Naive thymus-derived CD4-positive, alpha-beta T cell (primary cell): ENCODE results near the gene HEATR1. TPM values are rescaled to one million over a fixed set of nuclear protein-coding genes. Genes with fewer than 3 reads are reported as not detected.

Source experiments
- ATAC-seq: fragments of 150-1000 bp; cut with Tn5 transposase; 2 replicates; pipeline ENCODE4 v1.10.0; 2021; ENCODE audit warnings: mild to moderate bottlenecking, moderate library complexity
- CTCF ChIA-PET: fragments of 350-600 bp; sonication (Branson Sonifier 250); formaldehyde crosslinking; loops from one replicate; lab custom pipeline; 2021; ENCODE audit warnings: antibody characterized with exemption; lab: Charles Lee
- POLR2A ChIA-PET: fragments of 350-600 bp; sonication (Branson Sonifier 250); formaldehyde crosslinking; loops from one replicate; lab custom pipeline; 2021; ENCODE audit warnings: antibody characterized with exemption, inconsistent platforms; lab: Charles Lee
- DNase-seq, 9 donors: peaks; one replicate each; pipeline versions ENCODE4 v3.0.0 to v3.0.0-alpha.2; 2020 to 2022; ENCODE audit warnings: mixed read lengths in 1 of 9
- H3K27ac ChIP-seq: one replicate; pipeline ENCODE4 v1.7.0; 2013; ENCODE audit warnings: mild to moderate bottlenecking, low read depth, low read length, moderate library complexity
- H3K27me3 ChIP-seq, 2 donors: one replicate each; pipeline ENCODE4 v1.7.0; 2013; ENCODE audit warnings: low read length in 2 of 2, mild to moderate bottlenecking in 2 of 2, moderate library complexity in 2 of 2; ENCODE audit not compliant: control insufficient read depth in 2 of 2, insufficient read depth in 2 of 2
- H3K36me3 ChIP-seq, 3 experiments: 1 replicate in 2 of 3; 2 replicates in 1 of 3; pipeline ENCODE4 v1.7.0; 2013; ENCODE audit warnings: low read length in 3 of 3, mild to moderate bottlenecking in 3 of 3, moderate library complexity in 1 of 3; ENCODE audit not compliant: insufficient read depth in 3 of 3, control insufficient read depth in 2 of 3
- H3K4me1 ChIP-seq, 2 donors: one replicate each; pipeline ENCODE4 v1.7.0; 2013; ENCODE audit warnings: low read length in 2 of 2, mild to moderate bottlenecking in 2 of 2, moderate library complexity in 1 of 2; ENCODE audit not compliant: control insufficient read depth in 2 of 2, insufficient read depth in 2 of 2
- H3K4me3 ChIP-seq: 2 replicates; pipeline ENCODE4 v1.7.0; 2013; ENCODE audit warnings: mild to moderate bottlenecking, low read length
- H3K9me3 ChIP-seq, 3 experiments: 1 replicate in 2 of 3; 2 replicates in 1 of 3; pipeline ENCODE4 v1.7.0; 2013; ENCODE audit warnings: low read length in 3 of 3; ENCODE audit not compliant: control insufficient read depth in 2 of 3
- H3K27ac Mint-ChIP-seq, 9 donors: one replicate each; pipeline ENCODE4 v1.8.0; 2020 to 2022; ENCODE audit warnings: mixed read lengths in 9 of 9, mild to moderate bottlenecking in 8 of 9, moderate library complexity in 5 of 9, inconsistent platforms in 2 of 9
- H3K27me3 Mint-ChIP-seq, 5 donors: one replicate each; pipeline ENCODE4 v1.8.0; 2021 to 2022; ENCODE audit warnings: mixed read lengths in 5 of 5, mild to moderate bottlenecking in 1 of 5
- H3K36me3 Mint-ChIP-seq, 5 donors: one replicate each; pipeline ENCODE4 v1.8.0; 2020 to 2022; ENCODE audit warnings: mixed read lengths in 5 of 5, mild to moderate bottlenecking in 3 of 5, inconsistent platforms in 1 of 5
- H3K4me1 Mint-ChIP-seq, 7 donors: one replicate each; pipeline ENCODE4 v1.8.0; 2020 to 2022; ENCODE audit warnings: mixed read lengths in 7 of 7, mild to moderate bottlenecking in 3 of 7, inconsistent platforms in 1 of 7
- H3K4me3 Mint-ChIP-seq, 10 donors: one replicate each; pipeline ENCODE4 v1.8.0; 2020 to 2022; ENCODE audit warnings: mild to moderate bottlenecking in 10 of 10, mixed read lengths in 10 of 10, moderate library complexity in 6 of 10, inconsistent platforms in 2 of 10
- H3K9me3 Mint-ChIP-seq, 11 donors: one replicate each; pipeline ENCODE4 v1.8.0; 2020 to 2022; ENCODE audit warnings: mixed read lengths in 11 of 11, mild to moderate bottlenecking in 4 of 11, inconsistent platforms in 1 of 11, moderate library complexity in 1 of 11
- intact Hi-C, 2 donors: fragments of 100-400 bp; cut with micrococcal nuclease; formaldehyde crosslinking; loops; one replicate each; pipeline ENCODE4 v1.15.1; 2023
- polyA plus RNA-seq, 2 donors: library from polyadenylated mRNA; unstranded; fragments of 300-500 nt; fragmentation: Illumina TruSeq; gene quantifications; one replicate each; pipeline ENCODE4 v1.2.3, GENCODE V29; 2021
- total RNA-seq, 6 experiments: library from RNA in 5 of 6; stranded (reverse) in 5 of 6; gene quantifications; 1 replicate in 5 of 6; 2 replicates in 1 of 6; pipeline ENCODE4 v1.2.3 and lab custom pipeline; 2021 to 2026

The HEATR1 gene
- total and polyA plus RNA-seq, 7 experiments from 2014 or later: 14.2 to 58.7 (median 41.5) TPM

- H3K27ac ChIP-seq: no peak overlapping the region
- Mint-ChIP-seq H3K4me3 (peak overlapping the region in 3 of 10 donors; percentile 4 to 50 (median 6)), H3K27ac (peak overlapping the region in 6 of 9 donors; percentile 13 to 81 (median 55)), H3K9me3 (no peaks in the 10 kb centered on the region), H3K27me3 (no peaks in the 10 kb centered on the region), H3K36me3 (peaks cover 5 to 43% (median 28%) of the 10 kb centered on the region in 5 donors), H3K4me1 (peaks cover 27 to 63% (median 56%) of the 10 kb centered on the region in 7 donors)
- no peaks in the 10 kb centered on the region for H3K27me3 ChIP-seq
- ChIA-PET CTCF (interaction anchor here (1.0 kb wide), 1 partner anchor 41 kb away, joined by 3 read pairs; no protein-coding TSS in a partner anchor), POLR2A (no interaction called here)
- H3K4me3 ChIP-seq: no peak overlapping the region
- H3K4me1 ChIP-seq: peaks cover 4 to 7% of the 10 kb centered on the region in 2 donors
- ATAC-seq: no peak
- intact Hi-C loops: no loop called here
- H3K36me3 ChIP-seq: peaks cover 4 to 39% (median 11%) of the 10 kb centered on the region in 3 experiments
- H3K9me3 ChIP-seq: no peaks in the 10 kb centered on the region
- no peak for DNase-seq
These were observed 74.0 kb downstream of the HEATR1 start for GRCh38 chr1:236530286-236530685.

- POLR2A ChIA-PET: interaction anchor here (0.9 to 2.3 kb wide), 3 partner anchors 10 to 269 kb away, joined by 3 to 8 read pairs (median 4); partner anchors contain the start of gene MTR
- Histone ChIP-seq H3K4me1 (peaks cover 4 to 5% of the 10 kb centered on the region in 2 donors), H3K36me3 (peaks cover 0 to 29% (median 5%) of the 10 kb centered on the region in 3 experiments), H3K27me3 (no peaks in the 10 kb centered on the region), H3K9me3 (no peaks in the 10 kb centered on the region), H3K27ac (no peak overlapping the region), H3K4me3 (no peak overlapping the region)
- ATAC-seq: no peak
- H3K9me3 Mint-ChIP-seq: peaks cover 0 to 3% (median 0%) of the 10 kb centered on the region in 11 donors
- DNase-seq: no peak
- CTCF ChIA-PET: interaction anchor here (0.6 kb wide), 1 partner anchor 55 kb away, joined by 4 read pairs; no protein-coding TSS in a partner anchor
- peaks cover 10 to 31% (median 19%) of the 10 kb centered on the region in 5 donors for H3K36me3 Mint-ChIP-seq
- H3K4me3 Mint-ChIP-seq: peak overlapping the region in 6 of 10 donors; percentile 1 to 58 (median 24)
- peaks cover 17 to 54% (median 48%) of the 10 kb centered on the region in 7 donors for H3K4me1 Mint-ChIP-seq
- peak overlapping the region in 6 of 9 donors; percentile 24 to 59 (median 34) for H3K27ac Mint-ChIP-seq
- intact Hi-C loops: no loop called here
- H3K27me3 Mint-ChIP-seq: no peaks in the 10 kb centered on the region
These were observed 78.2 kb downstream of the HEATR1 start for GRCh38 chr1:236526079-236526478.

GRCh38 chr1:236524895-236525184 lies 79.5 kb downstream of the HEATR1 start:
- peaks cover 0 to 3% (median 0%) of the 10 kb centered on the region in 11 donors for H3K9me3 Mint-ChIP-seq
- no peaks in the 10 kb centered on the region for H3K27me3 ChIP-seq
- peak overlapping the region; percentile 97 to 99 (median 98) for H3K27ac Mint-ChIP-seq
- H3K4me3 Mint-ChIP-seq: peak overlapping the region; percentile 93 to 100 (median 99)
- peaks cover 4 to 5% of the 10 kb centered on the region in 2 donors for H3K4me1 ChIP-seq
- H3K27me3 Mint-ChIP-seq: peaks cover 0 to 3% (median 0%) of the 10 kb centered on the region in 5 donors
- H3K27ac ChIP-seq: peak overlapping the region; percentile 87
- CTCF ChIA-PET: no interaction called here
- ATAC-seq: peak; percentile 3
- H3K9me3 ChIP-seq: no peaks in the 10 kb centered on the region
- DNase-seq: no peak
- peak overlapping the region; percentile 70 for H3K4me3 ChIP-seq
- H3K4me1 Mint-ChIP-seq: peaks cover 11 to 42% (median 36%) of the 10 kb centered on the region in 7 donors
- H3K36me3 Mint-ChIP-seq: peaks cover 5 to 29% (median 18%) of the 10 kb centered on the region in 5 donors
- POLR2A ChIA-PET: interaction anchor here (0.9 to 2.3 kb wide), 4 partner anchors 9 to 247 kb away, joined by 3 to 8 read pairs (median 4); no protein-coding TSS in a partner anchor
- intact Hi-C loops: loop anchor here (1.0 to 5.0 kb wide), 12 partner anchors 9 to 1021 kb away; partner anchors contain the start of genes HEATR1 (in 2 of the 2), MTR (in 2 of the 2), B3GALNT2 (in 1 of the 2) and EDARADD (in 1 of the 2)
- H3K36me3 ChIP-seq: peaks cover 0 to 22% (median 5%) of the 10 kb centered on the region in 3 experiments

- intact Hi-C loops: loop anchor here (1.0 to 5.0 kb wide), 12 partner anchors 8 to 1020 kb away; partner anchors contain the start of genes HEATR1 (in 2 of the 2), MTR (in 2 of the 2), B3GALNT2 (in 1 of the 2) and EDARADD (in 1 of the 2)
- peak overlapping the region; percentile 87 for H3K27ac ChIP-seq
- peaks cover 11 to 42% (median 38%) of the 10 kb centered on the region in 7 donors for H3K4me1 Mint-ChIP-seq
- peak overlapping the region; percentile 97 to 99 (median 98) for H3K27ac Mint-ChIP-seq
- ChIA-PET CTCF (no interaction called here), POLR2A (interaction anchor here (0.9 to 1.0 kb wide), 4 partner anchors 12 to 247 kb away, joined by 3 to 5 read pairs (median 4); no protein-coding TSS in a partner anchor)
- DNase-seq: peak; percentile 31 to 76 (median 70)
- no peaks in the 10 kb centered on the region for H3K9me3 ChIP-seq
- peaks cover 0 to 22% (median 5%) of the 10 kb centered on the region in 3 experiments for H3K36me3 ChIP-seq
- H3K27me3 Mint-ChIP-seq: peaks cover 0 to 3% (median 0%) of the 10 kb centered on the region in 5 donors
- H3K36me3 Mint-ChIP-seq: peaks cover 5 to 29% (median 18%) of the 10 kb centered on the region in 5 donors
- H3K9me3 Mint-ChIP-seq: peaks cover 0 to 3% (median 0%) of the 10 kb centered on the region in 11 donors
- no peaks in the 10 kb centered on the region for H3K27me3 ChIP-seq
- H3K4me3 ChIP-seq: peak overlapping the region; percentile 70
- H3K4me1 ChIP-seq: peaks cover 4 to 5% of the 10 kb centered on the region in 2 donors
- peak overlapping the region; percentile 93 to 100 (median 99) for H3K4me3 Mint-ChIP-seq
- ATAC-seq: peak; percentile 90
These were observed 80.0 kb downstream of the HEATR1 start for GRCh38 chr1:236524142-236524894.

GRCh38 chr1:236523704-236524141 lies 80.6 kb downstream of the HEATR1 start, which contains the start of gene LGALS8:
LGALS8 (plus strand) TSS chr1:236523982; CDS start chr1:236526071, 2,089 bp downstream.
- ChIA-PET POLR2A (interaction anchor here (1.0 kb wide), 1 partner anchor 21 kb away, joined by 3 read pairs; no protein-coding TSS in a partner anchor), CTCF (no interaction called here)
- Mint-ChIP-seq H3K9me3 (peaks cover 0 to 3% (median 0%) of the 10 kb centered on the region in 11 donors), H3K27ac (peak within 1 kb of the TSS; percentile 97 to 99 (median 98)), H3K4me3 (peak within 1 kb of the TSS; percentile 93 to 100 (median 99)), H3K36me3 (peaks cover 5 to 26% (median 18%) of the 10 kb centered on the region in 5 donors), H3K4me1 (peaks cover 8 to 38% (median 35%) of the 10 kb centered on the region in 7 donors), H3K27me3 (peaks cover 0 to 3% (median 0%) of the 10 kb centered on the region in 5 donors)
- Histone ChIP-seq H3K4me1 (peaks cover 4 to 5% of the 10 kb centered on the region in 2 donors), H3K27ac (peak within 1 kb of the TSS; percentile 87), H3K27me3 (no peaks in the 10 kb centered on the region), H3K36me3 (peaks cover 0 to 22% (median 5%) of the 10 kb centered on the region in 3 experiments), H3K9me3 (no peaks in the 10 kb centered on the region), H3K4me3 (peak within 1 kb of the TSS; percentile 70)
- ATAC-seq: peak; percentile 90
- intact Hi-C loops: loop anchor here (1.0 to 5.0 kb wide), 12 partner anchors 7 to 1019 kb away; partner anchors contain the start of genes HEATR1 (in 2 of the 2), MTR (in 2 of the 2), B3GALNT2 (in 1 of the 2) and EDARADD (in 1 of the 2)
- peak; percentile 68 to 87 (median 83) for DNase-seq
